GM18511 (cell line): ENCODE results near the gene TAF4.

Experiments
- ATAC-seq: cut with Tn5 transposase; IDR thresholded peaks from one replicate; pipeline ENCODE4 v1.9.1; 2021; ENCODE audit warnings: mild to moderate bottlenecking, moderate library complexity; ENCODE audit not compliant: unreplicated experiment

The TAF4 gene

DNA sequence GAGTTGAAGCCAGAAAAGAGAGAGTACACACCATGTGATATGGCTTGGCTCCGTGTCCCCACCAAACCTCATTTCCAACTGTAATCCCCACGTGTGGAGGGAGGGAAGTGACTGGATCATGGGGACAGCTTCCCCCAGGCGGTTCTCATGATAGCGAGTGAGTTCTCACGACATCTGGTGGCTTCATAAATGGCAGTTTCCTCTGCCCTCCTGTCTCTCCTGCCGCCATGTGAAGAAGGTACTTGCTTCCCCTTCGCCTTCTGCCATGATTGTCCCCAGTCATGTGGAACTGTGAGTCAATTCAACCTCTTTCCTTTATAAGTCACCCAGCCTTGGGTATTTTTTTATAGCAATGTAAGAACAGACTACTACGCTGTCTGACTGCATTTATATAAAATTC is 40.3 kb downstream of the TAF4 start:
- ATAC-seq = no peak

DNA sequence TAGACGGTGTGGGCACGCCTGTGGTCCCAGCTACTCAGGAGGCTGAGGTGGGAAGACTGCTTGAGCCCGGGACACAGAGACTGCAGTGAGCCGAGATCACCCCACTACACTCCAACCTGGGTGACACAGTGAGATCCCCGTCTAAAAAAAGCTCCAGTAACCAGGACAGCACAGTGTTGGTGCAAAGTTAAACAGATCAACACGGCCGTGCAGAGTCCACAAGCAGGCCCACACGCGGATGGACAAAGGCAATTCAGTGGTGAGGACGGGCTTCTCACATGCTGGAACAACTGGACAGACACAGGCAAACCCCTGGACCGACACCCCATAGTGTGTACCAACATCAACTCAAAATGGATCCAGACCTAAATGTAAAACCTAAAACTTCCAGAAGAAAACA is 41.7 kb downstream of the TAF4 start:
- ATAC-seq = no peak

DNA sequence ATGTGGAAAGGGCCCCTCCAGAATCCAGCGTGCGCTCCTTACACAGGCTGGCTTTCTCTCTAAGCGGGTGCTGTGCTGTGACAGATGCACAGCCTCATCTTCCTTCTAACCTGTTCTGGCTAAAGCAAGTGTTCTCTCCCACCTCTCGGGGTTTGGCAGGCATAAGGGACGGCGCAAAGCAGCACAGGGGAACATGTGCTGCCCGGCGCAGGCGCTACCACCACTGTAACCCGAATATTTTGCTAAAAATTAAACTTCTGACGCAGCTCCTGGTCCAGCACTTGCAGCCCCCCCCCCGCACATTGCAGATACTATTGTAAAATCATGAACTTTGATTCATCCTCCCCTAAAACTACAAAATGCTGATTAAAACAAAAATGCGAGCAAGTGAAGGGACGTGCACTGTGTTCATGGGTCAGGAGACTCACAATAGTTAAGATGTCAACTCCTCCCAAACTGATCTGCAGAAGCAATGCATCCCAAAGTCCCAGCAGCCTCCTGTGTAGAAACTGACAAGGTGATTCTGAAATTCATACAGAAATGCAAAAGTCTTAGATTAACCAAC is 43.0 kb downstream of the TAF4 start:
- ATAC-seq = no peak

DNA sequence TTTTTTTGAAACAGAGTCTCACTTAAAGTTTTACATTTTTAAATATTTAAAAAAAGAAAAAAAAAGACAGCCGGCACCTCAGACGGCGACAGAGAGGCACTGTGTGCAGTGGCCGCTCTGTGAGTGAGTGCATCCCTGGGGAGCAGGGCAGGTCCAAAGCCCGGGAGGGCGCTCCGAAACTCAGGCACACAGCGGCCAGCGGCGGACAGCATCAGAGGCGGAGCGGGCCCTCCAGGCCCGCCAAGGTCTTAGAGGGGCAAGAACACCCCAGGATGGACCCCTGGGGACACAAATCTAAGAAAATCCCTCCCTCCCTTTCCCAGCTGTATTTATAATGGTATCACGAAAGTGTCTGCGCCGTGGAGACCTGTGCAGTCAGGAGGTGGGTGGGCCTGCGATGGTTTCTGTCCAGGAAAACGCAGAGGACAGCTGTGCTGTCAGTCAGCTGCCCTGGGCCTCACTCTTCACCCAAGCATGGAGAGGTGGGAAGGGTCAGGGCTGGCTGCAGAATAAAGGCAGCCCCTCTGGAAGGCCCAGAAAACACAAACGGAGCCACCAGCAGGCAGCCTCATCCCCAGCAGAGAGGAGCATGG is 43.8 kb downstream of the TAF4 start:
- ATAC-seq = no peak

DNA sequence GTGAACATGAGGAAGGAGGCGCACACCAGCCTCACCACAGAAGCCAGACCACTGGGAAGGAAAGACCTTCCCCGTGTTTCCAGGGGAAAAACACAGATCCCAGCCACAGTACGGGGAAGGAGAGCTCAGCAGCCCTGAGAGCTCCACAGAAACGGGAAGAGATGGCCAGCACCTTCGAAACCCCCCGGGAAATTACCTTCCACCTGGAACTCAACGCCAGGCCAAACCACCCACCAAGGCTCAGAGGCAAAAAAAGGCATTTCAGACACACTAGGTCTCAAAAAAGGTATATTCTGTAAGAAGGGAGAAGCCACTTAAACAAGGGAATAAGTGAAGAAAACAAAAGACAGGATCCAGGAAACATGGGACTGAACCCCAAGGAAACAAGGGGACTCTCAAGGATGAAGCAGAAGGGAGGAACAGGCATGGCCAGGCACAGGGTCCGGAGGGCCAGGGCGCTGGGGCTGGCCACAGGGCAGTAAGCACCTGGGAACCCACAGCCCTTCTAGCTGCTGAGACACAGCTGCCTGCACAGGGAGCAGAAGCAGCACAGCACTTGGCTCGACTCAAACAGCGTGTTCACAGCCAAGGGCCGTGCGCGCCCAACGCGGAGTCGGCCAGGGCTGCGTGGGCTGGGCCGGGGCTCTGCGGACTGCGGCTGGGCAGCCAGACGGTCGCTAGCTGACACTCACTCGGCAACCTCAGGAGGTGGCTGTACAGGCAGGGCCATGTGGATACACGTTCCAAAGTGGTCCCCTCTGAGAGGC is 44.6 kb downstream of the TAF4 start:
- ATAC-seq = no peak

DNA sequence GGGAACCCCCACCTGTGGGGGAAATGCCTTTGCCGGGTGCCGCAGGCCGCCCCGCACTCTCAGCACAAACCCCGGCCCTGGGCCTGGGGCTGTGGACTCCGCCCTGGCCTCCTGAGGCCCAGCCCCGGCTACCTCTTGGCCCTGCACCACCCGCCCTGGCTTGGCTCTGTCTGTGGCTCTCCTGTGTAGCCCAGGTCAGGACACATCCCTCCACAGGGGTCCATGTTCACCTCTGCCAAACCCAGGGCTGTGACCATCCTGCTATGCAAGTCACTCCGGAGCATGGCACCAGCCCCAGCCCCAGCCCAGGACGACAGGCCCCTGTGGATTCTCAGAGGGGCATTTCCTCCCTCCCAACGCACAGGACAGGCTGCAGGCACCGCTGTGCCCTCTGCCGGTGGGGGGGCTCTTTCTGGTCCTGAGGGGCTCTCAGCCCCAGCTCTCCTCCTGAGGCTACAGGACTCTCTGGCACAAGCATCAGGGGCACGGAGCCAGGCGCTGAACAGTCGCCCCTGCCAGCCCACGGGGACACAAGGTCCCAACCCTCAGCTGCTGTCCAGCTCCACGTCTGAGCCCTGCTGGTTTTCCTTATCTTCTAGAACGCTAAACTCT is 45.7 kb downstream of the TAF4 start:
- ATAC-seq = no peak

DNA sequence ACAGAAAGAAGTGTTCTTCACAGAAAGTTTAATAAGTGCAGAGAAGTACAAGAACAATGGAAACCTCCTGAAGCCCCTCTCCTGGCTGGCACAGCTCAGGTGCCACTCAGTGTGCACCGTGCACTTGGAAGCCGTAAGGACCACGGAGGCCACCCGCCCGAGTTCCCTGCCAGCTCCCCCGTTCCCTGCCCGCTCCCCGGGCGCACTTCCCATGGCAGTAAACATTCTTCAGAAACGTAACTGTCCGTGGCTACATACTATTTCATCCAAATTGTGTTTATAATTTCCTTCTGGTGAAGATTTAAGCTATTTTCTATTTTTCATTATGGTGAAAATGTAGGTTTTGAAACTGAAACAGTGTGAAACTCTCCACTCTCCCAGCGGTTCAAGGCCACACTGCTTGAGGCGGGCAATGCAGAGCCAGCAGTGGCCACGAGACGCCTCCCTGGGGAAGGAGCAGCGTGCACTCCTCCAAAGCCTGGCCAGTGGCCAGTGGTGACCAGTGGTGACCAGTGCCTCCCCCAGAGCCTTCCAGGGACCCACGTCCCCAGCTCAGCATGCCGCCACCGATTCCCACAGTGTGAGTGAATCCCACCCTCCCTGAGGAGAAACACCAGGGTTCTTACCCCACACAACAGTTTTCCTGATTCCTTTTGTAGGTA is 46.4 kb downstream of the TAF4 start:
- ATAC-seq = no peak

DNA sequence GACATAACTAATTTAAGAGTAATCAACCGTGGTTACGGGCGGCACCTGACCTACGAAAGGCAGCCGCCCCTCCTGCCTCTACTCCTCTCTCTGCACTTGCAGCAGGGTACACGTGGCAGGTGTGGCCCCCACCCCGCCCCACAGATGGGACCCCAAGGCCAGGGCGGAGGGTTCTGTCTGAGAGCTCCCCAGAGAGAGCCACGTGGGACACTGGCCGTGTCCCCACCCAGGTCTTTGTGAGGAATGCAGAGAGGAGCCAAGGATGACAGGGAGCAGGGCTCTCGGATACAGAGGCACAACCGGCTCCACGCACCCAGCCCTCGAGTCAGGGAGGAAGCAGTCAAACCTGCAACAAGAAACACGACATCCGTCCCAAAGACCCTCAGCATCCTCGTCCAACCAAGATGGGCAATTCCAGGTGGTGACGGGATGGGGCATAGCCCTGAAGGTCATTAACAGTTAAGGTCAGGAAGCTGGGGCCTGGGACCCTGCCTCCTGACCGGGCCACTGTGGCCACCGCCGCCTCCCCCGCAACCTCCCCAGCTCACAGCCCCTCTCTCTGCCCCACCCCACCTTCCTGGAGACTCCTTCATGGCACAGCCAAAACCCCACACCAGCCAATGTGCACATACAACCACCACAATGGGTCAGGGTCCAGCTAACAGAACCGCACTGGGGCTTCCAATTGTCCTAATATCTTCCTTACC is 47.1 kb downstream of the TAF4 start:
- ATAC-seq = no peak

DNA sequence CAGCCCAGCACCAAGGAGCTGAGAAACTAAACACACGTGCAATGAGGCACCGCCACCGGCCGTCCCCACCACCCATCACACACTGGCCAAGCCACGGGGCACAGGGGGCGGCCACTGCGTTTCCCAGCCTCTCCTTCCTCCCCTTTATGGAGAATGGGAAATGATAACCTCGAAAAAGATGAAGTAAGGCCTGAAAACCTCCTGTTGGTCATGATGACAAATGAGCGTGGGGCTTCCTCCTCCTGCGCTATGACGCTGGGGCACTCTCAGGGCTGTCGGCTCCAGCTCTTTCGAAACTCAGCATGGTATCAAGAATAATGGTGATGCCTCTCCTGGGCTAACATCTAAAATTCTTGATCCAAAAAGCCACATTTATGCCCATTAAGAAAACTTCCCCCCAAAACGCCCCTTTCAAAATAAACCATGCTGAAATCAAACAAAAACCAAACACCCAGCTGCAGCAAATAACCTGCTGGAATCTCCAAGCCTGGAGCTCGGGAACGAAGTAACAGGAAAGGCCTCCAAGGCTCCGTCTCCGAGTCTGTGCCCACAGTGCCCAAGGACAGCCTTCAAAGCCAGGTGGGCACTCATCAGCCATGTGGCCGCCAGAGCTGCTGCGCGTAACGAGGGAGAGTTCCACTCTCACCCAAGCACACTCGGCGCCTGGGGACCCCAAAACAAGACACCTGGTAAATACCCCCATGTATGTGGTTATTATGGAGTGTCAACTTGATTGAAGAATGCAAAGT is 50.0 kb downstream of the TAF4 start:
- ATAC-seq = no peak

DNA sequence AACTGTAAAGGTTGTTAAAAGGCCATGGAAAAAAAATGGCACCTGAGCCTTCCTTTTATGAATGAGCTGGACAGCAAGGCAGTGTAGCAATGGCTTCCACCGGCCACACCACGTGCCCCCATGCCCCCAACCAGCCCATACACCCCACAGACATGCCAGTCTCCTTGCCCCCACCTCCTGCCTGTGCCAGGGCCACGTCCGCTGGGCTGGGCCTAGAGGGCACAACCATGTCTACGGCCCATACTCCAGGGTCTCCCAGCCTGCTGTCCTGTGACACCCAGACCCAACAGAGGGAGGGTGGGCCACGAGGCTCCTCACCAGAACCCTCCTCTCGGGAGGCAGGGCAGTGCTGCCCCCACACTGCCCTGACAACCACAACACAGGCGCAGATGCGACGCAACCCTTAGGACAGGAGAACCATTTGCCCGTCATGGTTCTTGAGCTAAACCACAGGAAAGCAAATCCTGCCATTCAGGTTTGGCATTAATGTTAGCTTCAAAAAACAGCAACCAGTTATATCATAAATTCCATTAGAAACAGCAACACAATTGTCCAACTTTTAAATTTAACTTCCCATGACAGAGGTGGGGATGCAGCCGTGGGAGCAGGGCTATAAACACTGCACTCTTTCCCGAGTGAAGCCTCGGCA is 50.7 kb downstream of the TAF4 start:
- no peak for ATAC-seq

DNA sequence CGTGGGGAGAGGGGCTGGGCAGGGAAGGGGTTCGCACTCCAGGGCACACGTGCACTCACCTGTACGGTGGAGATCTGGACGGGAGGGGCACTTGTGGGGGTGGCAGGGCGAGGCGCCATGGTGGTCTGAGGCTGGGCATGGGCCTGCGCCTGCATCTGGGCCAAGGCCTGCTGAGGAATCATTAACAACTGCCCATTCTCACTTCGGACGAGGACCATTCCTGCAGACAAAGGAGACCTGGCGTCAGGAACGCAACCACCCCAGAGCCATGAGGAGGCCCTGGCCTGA is 51.2 kb downstream of the TAF4 start:
- no peak for ATAC-seq

DNA sequence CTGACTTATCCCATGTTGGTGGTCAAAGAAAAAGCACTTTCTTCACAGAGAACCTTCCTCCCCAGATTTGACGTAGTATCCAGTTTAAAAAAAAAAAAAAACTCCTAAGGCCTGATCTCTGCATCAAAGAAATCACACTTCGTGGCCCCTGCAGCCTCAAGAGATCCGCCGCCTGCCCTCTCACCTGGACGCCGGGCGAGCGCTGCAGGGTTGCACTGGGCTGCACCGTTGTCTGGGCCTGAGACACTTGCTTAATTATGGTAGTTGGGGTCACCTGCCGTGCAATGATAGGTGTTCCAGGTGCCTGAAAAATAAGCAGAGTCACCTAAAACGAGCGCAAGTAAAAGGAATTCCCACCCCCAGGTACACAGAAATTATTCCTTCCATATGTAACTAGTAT is 53.0 kb downstream of the TAF4 start:
- no peak for ATAC-seq

DNA sequence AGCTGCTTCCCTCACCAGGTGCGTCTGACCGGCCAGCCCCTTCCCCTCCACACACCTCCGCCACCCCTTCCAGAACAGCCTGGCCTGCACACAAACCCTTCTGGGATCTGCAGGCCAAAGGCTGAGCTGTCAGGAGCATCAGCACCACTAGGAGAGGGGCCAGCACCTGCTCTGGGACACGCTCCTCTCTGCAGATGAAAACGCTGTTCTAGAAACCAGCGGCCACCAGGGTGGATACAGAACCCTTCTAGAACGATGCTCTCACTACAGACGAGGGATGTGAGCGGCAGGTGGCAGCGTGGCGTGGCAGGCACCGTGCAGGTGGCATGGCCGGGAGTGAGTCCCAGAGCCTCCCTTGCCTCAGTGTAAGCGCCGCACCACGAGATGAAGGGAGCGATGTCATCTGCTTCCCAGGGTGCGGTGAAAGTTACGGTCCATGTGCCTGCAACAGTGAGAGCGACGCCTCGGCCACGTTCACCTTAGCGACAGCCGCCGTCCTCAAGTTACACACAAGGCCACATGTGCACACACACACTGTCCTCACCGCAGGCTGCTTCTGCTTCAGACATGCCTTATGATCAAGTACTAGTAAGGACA is 53.6 kb downstream of the TAF4 start:
- ATAC-seq = no peak

DNA sequence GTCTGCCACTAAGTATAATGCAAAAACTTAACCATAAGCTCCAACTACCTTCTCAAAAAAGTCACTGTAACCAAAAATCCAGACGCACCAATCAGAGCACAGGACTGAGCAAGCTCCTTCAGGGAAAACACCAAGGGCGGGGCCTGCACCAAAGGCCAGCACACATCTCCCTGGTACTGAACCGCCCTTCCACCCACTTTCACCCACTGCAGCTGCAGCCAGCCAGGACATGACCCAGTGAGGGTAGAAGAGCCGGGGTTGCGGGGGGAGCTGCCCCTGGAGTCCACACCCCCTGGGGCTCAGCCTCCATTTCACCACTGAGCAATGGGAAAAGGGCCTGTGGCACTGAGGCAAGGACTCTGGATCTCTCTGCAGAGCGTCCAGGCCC is 54.3 kb downstream of the TAF4 start:
- no peak for ATAC-seq

DNA sequence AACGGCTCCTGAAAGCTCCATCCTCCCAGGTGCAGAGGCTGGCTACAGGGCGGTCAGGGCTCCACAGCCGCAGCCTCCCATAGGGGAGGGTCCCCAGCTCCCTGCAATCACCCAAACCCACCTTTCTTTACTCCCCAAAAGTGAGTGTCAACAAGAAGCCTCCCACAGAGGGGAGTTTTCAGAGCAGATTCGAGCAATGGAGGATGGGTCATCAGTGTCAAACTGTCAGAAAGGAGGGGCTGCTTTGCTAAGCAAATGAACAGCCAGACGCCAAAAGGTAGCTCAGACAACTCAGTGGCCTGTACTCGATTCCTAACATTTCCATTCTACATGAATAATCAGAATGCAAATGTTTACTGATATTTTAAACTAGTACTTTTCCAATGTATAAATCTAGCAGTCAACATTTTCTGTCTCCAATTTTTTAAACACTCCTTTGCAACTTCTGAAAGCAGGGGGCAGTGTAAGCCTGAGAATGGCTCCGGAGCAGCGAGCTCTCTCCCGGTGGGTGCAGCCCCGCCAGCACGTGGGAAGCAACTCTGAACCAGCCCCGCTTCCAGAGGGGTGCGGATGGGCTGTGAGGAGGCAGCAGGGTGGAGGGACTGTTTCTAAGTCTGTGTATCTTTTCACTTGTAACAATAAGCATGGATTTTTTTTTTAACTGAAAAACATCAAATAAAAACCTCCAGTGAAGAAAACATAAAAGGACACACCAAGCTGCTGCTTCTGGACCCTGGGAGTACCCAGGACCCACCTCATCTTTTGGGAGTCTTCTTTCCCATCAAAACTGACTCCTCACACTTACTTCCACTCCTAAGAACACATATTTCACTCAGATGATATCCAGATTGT is 54.9 kb downstream of the TAF4 start:
- no peak for ATAC-seq

DNA sequence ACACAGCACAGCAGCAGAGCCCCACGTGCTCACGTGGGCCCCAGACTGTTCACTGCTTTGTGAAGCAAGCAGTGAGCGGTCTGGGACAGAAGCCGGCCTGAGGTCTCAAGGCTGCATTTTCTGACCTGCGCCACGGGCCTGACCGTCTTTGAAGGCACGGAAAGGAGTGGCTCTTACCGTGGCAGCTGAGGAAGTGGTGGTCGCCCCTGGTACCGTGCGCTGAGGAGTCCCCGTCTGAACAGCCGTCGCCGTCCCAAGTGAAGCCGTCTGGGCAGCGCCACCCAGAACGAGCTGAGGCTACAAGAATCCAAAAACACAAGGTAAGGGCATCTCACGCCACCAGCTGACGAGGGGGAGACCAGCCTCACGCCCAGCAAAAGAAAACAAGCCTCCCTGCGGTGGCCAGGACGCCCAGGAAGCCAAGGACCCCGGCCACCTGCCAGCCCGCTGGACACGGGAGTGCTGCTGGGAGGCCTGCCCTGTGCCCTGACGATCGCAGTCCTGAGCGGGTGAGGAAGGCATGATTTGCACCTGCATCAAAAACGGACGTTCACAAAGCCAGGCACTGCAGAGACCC is 55.7 kb downstream of the TAF4 start:
- no peak for ATAC-seq

DNA sequence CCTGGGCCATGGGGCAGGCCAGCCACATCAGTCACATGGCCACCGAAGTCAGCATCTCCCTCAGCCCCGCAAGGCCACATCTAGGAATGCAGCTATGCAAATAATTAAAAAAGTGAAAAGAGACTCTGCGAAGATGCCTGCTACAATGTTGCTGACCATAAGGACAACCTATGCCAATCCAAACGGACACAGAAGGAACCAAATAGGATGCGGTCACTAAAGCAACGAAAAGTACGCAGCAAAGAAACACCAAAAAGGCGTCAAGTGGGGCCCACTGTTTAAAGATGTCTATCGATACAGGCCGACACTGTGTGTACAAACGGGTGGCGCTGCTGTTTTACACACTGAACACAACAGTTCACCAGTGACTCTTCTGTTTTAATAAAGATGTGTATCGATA is 56.4 kb downstream of the TAF4 start:
- ATAC-seq = no peak

DNA sequence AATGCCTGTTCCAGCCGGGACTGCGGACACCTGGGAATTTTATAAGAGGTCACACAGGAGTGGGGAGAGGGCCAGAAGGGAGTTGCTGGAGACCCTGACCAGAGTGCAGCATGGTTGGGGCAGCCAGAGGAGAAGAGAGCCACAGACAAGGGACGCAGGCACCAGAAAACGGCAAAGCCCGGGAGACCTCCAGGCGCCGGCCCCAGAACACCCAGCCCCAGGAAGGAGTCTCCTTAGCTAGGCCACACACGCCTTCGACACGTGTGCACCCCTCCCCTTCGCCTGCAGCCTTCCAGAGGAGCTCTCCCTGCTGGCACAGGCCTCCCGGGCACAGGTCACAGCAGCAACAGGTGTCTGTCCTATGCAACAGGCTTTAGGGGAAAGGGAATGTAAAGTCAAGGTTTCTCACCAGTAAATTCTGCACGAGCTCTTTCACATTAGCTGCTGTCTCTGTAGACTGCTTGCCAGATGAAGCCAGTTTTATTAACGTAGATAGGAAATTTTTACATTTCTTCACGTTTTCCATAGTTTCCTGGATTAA is 57.0 kb downstream of the TAF4 start:
- ATAC-seq = no peak
